NOMO-1 treated with DMSO at 0.1 percent for 48 hours (cell line): ENCODE data around the gene MAU2.
"Not testable (repeated sequence)": the region's sequence is repeated elsewhere in the genome, so short reads cannot be mapped to it uniquely, and the experiment has no call there.

Source experiments
- DNase-seq: peaks from one replicate; lab custom pipeline; 2025; ENCODE audit not compliant: unreplicated experiment; lab: John Stamatoyannopoulos, UW

The MAU2 gene

DNA sequence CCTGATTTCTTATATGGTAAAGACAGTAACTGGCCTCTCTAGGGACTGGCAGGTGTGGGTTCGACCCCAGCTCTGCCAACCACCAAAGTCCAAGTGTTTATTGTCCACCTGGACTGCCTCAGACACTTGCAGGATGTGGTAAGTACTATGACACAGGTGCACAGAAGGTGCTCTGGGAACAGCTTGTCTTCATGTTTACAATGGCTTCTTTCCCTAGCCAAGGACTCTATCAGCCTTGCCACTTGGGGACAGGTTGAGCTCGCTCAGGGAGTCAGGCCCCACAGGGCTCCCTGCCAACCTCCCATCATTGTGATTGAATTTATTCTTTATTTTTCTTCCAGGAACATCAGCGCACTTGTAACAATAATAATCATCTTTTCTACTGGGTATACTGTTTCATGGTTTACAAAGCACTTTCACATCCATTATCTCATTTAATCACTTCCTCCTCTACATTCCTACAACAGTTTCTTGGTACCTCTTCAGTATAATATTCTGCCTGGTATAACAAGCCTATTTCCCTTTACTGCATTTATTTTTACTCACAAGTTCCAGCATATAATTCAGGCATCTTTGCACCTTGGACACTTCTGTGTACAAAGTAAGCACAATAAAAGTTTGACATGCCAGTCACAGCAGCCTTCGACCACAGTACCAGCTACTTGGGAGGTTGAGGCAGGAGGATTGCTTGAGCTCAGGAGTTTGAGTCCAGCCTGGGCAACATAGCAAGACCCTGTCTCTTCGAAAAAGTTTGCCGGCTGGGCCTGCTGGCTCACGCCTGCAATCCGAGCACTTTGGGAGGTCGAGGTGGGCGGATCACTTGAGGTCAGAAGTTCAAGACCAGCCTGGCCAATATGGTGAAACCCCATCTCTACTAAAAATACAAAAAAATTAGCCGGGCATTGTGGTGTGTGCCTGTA lies 60.6 kb downstream of the MAU2 start:
- DNase-seq: peak; percentile 69

DNA sequence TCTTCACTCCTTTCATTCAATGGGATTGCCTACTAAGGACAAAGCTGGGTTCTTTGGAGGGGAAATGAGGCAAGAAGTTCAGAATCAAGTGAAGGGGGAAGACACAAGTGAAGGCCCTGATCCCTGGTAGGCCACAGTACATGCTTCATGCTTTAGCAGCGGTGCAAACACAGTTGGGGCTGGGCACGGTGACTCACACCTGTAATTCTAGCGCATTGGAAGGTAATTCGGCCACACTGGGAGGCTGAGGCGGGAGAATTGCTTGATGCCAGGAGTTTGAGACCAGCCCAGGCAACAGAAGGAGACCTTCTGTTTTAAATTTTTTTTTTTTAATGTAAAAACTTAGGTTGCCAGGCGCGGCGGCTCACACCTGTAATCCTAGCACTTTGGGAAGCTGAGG lies 61.5 kb downstream of the MAU2 start:
- DNase-seq: no peak

DNA sequence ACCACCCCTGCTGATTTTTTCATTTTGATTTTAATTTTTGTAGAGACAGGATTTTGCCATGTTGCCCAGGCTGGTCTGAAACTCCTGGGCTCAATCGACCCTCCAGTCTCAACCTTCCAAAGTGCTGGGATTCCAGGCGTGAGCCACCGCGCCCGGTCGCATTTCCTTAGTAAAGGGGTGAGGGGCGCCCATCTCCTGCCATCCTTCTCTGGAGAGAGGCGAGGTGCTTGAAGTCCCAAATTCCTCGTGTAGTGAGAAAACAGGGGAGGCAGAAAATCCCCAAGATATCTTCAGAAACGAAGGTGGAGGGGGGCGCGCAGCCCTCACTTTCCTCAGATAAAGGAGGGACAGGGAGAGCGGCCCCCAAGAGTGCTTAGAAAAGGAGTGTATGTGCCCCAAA lies 63.9 kb downstream of the MAU2 start:
- no peak for DNase-seq

DNA sequence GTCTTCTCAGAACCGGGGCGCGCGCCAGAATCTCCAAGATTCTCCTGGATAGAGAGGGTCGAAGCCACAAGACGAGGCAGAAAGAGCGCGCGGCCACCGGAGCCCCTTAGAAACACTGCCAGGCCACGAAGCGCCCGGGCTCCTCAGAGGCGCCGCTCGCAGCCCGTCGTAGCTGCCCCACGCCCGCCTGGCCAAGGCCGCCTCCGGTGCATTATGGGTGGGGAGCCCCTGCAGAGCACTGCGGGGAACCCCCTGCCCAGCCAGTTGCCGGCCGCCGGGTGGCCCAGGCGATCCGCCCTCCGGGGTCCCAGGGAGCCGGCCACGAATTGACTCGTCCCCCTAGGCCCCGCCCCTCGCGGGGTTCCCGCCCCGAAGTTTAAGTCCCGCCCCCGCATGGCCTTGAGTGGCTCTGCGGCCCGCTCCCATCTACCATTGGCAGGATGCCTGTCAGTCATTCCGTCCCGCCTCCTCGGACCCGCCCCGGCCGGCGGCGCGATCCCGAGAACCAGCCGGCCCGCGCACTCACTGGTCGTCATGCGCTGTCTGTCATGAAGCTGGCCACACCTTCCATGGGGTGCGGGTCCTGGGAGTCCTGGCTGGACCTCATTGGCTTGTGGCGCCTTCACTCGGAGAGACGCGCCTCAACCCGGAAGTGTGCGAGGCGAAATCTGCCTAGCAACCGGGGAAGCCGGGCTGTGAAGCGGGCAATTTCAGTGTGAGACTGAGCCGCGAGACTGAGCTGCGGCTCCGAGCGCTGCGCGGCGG lies 64.7 kb downstream of the MAU2 start:
- DNase-seq: peak; percentile 99

DNA sequence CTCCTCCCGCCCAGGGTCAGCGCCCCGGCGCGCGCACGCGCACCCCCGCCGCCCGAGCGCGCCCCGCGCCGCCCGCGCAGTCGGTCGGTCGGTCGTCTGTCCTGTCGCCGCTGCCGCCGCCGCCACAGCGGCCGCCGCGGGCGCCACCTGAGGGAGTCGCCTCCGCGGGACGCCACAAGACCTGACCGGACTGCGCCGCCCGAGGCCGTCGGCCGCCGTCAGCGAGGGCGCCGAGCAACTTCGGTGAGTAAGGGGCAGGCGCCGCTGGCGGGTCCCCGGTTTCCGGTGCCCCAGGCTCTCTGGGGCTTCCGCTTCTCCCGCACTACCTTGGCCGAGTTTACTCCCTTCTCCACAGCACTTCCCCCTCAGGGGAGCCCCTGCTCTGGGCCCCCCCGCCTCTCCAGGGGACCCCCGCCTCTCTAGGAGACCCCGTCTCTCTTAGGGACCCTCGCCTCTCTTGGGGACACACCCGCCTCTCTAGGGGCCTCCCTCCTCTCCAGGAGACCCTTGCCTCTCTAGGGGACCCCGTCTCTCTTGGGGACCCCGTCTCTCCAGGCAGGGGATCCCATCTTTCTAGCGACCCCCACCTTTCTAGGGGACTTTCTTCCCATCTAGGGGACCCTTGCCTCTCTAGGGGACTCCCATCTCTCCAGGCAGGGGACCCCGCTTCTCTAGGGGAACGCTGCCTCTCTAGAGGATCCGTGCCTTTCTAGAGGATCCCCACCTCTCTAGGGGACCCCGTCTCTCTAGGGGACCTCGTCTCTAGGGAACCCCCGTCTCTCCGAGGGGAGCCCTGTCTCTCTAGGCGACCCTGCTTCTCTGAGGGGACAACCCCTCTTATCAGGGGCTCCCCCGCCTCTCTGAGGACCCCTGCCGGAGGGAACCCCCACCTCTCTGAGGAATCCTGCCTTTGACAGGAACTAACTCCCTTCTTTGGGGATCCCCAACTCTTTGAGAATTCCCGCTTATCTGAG lies 65.6 kb downstream of the MAU2 start:
- DNase-seq: peak; percentile 60

DNA sequence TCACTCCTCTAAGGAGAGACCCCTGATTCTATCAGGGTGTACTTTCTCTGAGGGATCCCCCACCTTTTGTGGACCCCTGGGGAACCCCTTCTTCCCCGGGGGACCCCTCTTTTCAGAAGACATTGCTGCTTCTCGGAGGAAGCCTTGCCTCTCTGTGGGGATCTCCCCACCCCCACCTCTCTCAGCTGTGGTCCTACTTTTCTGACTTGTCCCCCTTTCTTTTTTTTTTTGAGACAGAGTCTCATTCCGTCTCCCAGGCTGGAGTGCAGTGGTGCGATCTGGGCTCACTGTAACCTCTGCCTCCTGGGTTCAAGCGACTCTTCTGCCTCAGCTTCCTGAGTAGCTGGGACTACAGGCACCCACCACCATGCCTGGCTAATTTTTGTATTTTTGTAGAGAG lies 66.5 kb downstream of the MAU2 start:
- DNase-seq: no peak

DNA sequence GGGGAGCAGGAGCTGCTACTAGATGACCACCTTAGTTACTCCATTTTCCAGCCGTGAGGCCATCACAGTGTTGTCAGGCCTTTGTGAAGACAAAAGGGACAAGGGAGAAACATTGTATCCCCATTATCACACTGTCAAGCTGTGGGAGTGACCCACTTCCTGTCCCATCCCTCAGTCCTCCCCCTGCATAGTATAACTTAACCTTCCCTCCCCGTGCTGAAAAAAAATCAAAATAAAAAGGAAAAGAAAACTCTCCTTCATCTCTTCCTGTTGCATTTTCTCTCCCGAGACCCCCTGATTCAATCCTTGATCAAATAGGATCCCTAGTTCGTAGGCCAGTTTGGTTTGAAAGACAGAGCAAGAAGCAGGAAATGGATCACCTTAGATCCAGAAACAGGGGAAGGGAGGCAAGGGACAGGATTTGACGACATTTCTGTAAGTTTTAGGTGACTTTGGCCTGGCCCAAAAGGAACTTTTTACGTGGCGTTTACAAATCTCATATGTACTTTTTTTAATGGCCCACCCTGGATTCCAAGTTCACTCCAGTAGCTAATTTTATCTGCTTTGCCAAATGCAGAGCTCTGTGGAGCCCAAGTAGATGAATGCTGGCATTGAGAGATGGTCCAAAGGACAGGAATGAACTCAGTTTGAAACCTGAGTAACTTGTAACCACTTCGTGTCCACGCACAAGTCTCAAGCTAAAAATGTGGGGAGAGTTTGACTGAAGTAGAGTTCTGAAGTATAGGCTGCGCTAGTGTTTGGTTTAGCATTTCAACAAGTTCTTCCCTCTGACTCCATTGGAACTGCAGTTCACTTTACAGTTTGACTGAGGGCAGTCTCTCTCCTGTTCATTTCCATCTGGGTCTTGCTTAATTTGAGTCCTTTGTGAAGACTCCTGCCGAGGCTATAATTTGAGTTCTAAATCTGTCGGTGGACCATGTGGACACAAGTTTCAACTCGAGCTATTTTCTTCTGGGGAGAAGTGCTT lies 68.2 kb downstream of the MAU2 start:
- DNase-seq: no peak

DNA sequence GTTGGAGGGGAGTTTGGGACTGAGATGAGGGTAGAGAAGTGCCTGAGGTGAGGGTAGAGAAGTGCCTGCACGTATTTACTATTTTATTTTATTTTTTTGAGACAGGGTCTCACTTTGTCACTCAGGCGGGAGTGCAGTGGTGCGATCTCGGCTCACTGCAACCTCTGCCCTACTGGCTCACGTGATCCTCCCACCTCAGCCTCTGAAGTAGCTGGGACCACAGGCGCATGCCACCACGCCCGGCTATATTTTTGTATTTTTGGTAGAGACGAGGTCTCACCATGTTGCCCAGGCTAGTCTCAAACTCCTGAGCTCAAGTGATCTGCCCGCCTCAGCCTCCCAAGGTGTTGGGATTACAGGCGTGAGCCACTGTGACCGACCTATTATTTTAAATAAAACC lies 69.1 kb downstream of the MAU2 start:
- not testable (repeated sequence) for DNase-seq

DNA sequence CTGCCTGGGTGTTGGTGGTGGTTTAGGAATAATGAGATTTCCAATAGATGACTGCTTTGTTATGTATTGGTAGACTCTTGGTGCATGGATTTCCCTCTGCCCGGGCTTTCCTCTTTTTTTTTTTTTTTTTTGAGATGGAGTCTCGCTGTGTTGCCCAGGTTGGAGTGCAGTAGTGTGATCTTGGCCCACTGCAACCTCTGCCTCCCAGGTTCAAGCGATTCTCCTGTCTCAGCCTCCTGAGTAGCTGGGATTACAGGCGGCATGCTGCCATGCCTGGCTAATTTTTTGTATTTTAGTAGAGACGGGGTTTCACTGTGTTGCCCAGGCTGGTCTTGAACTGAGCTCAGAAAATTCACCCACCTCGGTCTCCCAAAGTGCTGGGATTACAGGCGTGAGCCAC lies 73.7 kb downstream of the MAU2 start:
- not testable (repeated sequence) for DNase-seq

DNA sequence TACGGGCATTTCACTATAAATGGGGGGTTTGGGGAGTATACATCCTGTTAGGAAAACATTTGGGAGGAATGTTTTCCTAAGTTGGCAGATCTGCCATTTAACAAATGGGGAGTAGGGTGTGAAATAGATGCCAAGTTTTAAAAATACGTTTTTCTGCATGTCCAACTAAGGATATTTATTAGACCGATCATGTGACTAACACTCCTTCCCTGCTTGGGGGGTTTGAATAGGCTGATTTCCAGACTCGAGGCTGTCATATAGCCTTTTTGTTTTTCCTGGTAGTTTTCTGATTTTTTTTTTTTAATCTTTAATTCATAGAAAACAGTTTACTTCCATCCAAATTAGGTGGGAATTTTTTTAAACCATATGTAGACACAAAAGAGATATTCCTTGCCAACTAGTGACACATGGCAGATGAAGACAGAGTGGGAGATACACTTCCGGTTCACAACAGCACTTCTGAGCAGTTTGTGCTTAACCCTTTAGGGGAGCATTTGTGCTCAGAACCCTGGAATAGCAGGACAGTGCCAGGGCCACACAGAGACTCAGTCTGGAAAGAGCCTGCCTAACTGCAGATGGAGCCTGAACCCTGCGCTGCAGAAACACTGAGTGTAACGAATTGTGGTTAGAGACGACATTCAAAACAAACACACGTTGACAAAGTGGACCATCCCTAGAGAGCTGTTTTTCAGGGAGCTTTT lies 79.3 kb downstream of the MAU2 start:
- DNase-seq: no peak

DNA sequence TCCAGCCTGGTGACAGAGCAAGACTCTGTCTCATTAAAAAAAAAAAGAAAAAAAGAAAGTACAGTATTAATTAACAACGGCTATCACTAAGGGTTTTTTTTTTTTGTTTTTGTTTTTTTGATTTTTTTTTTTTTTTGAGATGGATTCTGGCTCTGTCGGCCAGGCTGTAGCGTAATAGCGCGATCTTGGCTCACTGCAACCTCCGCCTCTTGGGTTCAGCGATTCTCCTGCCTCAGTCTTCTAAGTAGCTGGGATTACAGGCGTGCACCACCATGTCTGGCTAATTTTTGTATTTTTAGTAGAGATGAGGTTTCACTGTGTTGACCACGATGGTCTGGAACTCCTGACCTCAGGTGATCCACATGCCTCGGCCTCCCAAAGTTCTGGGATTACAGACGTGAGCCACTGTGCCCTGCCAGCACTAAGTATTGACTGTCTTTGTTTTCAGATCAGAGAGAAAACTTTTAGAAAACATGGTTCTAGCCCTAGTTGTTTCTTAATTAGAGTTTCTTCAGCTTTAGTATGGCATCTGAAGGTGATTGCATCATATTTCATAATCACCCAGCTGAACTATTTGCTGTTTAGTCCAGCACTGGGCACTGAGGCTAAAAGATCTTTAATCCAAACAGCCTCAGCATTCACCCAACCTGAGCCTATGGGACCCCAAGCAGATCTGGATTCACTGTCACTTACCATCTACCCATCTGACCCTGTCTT lies 82.2 kb downstream of the MAU2 start:
- peak; percentile 67 for DNase-seq

DNA sequence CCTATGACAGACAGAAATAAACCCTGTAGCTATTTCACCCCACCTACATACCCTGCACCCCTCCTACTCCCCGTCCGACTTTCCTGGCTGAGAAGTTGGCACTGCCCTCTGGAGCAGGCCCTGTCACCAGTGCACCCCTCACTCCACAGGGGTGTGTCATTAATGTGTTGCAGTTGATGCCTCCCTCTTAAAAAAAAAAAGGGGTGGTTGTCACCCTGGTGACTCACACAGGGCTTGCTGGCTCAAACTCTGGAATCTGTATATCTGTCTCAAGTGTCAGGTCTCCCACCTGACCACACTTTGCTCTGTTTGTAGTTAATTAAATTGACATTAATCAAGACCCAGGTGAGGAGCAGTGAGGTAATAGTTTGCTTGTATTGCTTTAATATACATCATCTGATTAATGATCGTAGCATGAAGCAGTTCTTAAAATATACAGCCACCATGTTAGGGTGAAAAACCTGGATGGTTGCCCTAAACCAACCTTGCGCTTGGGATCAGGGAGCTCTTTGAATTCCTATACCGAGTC lies 82.8 kb downstream of the MAU2 start:
- peak; percentile 27 for DNase-seq

DNA sequence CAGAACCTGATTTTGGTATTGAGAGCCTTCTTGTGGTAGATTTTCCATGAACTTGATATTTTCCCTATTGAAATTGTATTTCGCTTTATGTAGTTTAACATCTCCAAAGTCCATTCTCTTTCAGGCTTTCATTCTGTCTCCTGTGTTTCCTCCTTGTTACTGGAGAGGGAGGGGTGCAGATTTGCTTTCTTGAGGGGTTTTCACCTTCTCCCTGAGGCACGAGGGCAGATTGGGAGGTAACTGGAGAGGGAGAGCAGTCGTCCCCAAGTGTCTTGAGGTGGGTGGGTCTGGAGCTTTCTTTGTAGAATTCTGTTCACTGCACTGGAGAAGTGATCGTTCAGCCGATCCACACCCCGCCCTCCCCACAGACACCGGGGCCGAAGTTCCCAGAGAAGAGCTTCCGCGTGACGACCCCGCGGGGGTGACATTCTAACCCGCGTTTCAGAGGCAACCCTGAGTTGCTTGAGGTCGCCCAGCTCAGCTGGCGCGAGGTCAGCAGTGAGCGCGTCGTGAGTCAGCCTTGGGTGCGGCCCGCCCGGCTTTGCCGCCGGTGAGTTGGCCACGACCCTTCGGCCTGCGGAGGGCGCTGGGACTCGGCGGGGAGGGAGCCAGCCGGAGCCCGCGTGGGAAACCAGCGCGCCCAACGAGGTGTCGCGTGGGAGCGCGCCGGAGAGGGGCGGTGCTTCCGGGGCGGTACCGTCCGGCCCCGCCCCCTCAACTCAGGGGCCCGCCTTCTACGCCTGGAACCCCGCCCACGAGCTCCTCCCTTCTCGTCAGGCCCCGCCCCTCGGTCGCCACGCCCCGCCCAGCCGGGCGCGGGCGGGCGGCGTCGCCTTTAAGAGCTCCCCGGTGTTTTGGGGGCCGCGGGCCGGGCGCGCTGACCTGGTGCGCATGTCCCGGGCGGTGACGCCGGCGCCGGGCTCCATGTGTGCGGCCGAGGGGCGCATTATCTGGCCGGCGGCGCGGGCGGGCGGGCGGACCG lies 84.5 kb downstream of the MAU2 start, which contains the start of gene GATAD2A:
Gene GATAD2A, plus strand, starts transcription at position 797 of the 982 bp plus-strand sequence. CDS start 59,671 bp downstream, outside the sequence.
- DNase-seq: peak; percentile 76

DNA sequence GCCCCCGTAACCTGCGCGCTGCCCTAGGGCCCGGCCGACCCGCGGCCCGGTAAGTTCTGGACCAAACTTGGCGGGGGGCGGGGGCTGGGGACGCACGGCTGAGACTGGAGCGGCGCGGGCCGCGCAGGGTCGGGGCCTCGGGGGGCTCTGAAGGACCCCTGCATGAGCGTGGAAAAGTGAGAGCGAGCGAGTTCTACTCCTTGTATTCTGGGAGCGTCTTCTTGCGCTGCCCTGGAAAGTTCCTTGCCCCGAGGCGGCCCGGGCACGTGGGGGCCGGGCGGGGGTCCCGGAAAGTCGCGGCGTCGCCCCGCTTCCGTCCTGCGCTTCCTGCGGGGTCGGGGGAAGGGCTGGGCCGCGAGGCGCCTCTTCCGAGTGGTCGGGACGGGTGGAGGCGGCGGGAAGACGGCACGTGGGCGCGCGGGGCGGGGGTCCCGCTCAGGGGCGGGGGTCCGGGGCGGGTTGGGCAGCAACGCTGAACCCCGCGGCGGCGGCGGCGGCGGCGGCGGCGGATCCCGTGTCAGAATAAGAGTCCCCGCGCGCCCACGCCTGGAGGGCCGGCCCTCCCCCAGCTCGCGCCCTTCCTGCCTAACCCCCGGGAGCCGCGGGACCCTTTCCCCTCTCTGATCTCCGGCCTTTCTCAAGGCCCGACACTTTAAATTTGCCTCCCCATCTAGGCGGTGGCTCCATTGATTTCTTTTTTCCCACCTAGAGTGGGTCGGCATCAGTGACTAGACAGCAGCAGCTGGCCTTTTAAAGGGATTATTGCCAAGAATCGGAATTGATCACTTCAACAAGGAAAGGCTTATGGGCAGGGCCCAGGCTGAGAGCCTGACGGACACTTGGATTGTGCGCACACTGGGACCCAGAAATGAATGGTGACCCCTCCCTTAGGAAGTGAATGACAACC lies 85.6 kb downstream of the MAU2 start:
- peak; percentile 13 for DNase-seq

DNA sequence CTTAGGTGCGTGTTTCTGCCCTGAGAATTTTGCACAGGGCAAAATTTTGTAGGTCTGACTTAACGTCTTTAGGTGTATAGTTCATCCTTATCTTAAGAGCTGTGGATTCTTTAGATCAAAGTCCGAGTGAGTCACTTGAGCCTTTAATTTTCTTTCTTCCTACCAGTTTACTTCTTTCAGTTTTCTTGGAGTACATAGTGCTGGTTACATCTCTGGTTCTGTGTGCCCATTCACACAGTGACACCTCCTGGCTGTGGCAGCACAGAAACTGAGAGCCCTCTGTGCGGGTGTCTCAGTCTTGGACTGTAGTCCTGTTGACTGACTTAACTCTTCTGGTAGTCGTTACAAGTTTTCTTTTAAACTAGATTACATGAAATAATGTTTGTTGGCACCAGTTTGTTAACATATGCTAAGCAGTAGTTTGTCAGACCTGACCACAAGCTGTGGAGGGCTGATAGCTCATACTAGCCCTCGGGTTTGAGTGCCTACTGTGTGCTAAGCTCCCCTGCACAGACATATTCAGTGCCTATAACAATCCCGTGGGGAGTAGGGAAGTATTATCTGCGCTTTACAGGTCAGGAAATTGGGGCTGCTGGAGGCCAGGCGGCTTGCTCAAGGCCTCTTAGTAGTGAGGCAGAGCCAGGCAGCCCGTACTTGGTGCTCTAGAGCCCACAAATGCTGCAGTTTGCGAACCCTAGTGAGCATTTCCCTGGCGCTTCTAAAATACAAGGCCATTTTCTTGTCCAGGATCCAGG lies 86.4 kb downstream of the MAU2 start:
- DNase-seq: peak; percentile 64
